Vagina (tissue), 2 donors: ENCODE data around the gene CCRL2. TPM values are rescaled to one million over a fixed set of nuclear protein-coding genes. Genes with fewer than 3 reads are reported as not detected.
"Not testable (repeated sequence)": the region's sequence is repeated elsewhere in the genome, so short reads cannot be mapped to it uniquely, and the experiment has no call there.

Experiments used
- DNase-seq, 2 donors: peaks; one replicate each; pipeline ENCODE4 v3.0.0-alpha.2; 2017; ENCODE audit errors: extremely low spot score in 2 of 2
- H3K27ac ChIP-seq: fragments of 200-600 bp; sonication (generic); one replicate; pipeline ENCODE4 v1.5.1; 2019
- H3K27me3 ChIP-seq: fragments of 200-600 bp; sonication (generic); one replicate; pipeline ENCODE4 v1.5.1; 2019
- H3K36me3 ChIP-seq, 2 donors: fragments of 200-600 bp; sonication (generic); one replicate each; pipeline ENCODE4 v1.5.1; 2017 to 2019
- H3K4me1 ChIP-seq: fragments of 200-600 bp; sonication (generic); one replicate; pipeline ENCODE4 v1.5.1; 2019
- H3K4me3 ChIP-seq, 2 donors: fragments of 200-600 bp; sonication (generic); 1 replicate in 1 of 2; 2 replicates in 1 of 2; pipeline ENCODE4 v1.5.1; 2016 to 2019
- H3K9me3 ChIP-seq: fragments of 200-600 bp; sonication (generic); one replicate; pipeline ENCODE4 v1.5.1; 2019
- POLR2A ChIP-seq, 2 donors: fragments of 450-650 bp; IDR thresholded peaks; one replicate each; pipeline ENCODE4 v1.6.1; 2017; ENCODE audit warnings: antibody characterized with exemption in 2 of 2, mild to moderate bottlenecking in 2 of 2, moderate library complexity in 2 of 2
- POLR2AphosphoS5 ChIP-seq, 2 donors: sonication (generic); formaldehyde crosslinking; IDR thresholded peaks; one replicate each; pipeline ENCODE4 v1.9.0; 2017; ENCODE audit warnings: antibody characterized with exemption in 2 of 2, mild to moderate bottlenecking in 2 of 2, low read depth in 1 of 2; ENCODE audit not compliant: insufficient read depth in 1 of 2
- intact Hi-C: fragments of 100-400 bp; cut with DNase I; formaldehyde crosslinking; loops from one replicate; pipeline ENCODE4 v1.15.1; 2023
- total RNA-seq: library from RNA; depleted of rRNA; stranded (reverse); fragments of >200 nt; gene quantifications from one replicate; pipeline ENCODE4 v1.2.3, GENCODE V29; 2016
- TF ChIP-seq, protein P1 (sequence below), 3 experiments: fragments of 450-650 bp in 2 of 3; fragments of 200-600 bp in 1 of 3; sonication (generic) in 1 of 3; IDR thresholded peaks; one replicate each; pipeline ENCODE4 v1.5.1; 2017 to 2019; ENCODE audit warnings: antibody characterized with exemption in 3 of 3, mild to moderate bottlenecking in 2 of 3, moderate library complexity in 2 of 3

Gene CCRL2
- total RNA-seq, 1 donor from 2014 or later, result not detected

DNA sequence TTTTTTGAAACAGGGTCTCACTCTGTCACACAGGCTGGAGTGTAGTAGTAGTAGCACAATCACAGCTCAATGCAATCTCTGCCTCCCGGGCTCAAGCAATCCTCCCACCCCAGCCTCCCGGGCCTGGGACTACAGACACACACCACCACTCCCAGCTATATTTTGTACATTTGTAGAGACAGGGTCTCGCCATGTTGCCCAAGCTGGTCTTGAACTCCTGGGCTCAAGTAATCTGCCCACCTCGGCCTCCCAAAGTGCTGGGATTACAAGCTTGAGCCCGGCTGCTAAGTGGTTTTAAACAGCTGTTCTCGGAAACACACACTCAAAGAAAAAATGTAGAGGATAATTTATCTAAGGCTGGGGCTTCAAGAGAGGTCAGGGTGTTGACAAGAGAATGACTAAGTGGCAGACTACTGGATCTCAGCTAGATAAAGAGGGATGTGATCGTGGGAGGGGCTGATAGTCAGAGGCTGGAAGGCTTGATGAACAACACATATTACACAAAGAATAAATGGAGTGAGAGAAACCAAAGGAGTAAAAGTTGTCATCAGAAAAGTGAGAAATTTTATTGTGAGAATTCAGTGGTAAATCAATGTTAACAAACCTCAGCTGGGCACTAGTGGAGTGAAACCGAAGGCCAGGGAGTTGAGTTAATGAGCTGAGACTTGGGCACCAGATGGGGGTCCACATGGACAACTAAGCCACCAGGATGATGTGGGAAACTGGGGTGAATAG, 6.9 kb upstream of the CCRL2 start:
- no peaks in the 10 kb centered on the region for H3K36me3 ChIP-seq
- DNase-seq, result no peak
- TF ChIP-seq POLR2AphosphoS5 (IDR thresholded peaks at IDR 0.05; ENCODE audit: insufficient read depth in 1 of 2, low read depth in 1 of 2) (no peak), POLR2A (IDR thresholded peaks at IDR 0.05) (no peak)
- TF ChIP-seq, protein P1, sequence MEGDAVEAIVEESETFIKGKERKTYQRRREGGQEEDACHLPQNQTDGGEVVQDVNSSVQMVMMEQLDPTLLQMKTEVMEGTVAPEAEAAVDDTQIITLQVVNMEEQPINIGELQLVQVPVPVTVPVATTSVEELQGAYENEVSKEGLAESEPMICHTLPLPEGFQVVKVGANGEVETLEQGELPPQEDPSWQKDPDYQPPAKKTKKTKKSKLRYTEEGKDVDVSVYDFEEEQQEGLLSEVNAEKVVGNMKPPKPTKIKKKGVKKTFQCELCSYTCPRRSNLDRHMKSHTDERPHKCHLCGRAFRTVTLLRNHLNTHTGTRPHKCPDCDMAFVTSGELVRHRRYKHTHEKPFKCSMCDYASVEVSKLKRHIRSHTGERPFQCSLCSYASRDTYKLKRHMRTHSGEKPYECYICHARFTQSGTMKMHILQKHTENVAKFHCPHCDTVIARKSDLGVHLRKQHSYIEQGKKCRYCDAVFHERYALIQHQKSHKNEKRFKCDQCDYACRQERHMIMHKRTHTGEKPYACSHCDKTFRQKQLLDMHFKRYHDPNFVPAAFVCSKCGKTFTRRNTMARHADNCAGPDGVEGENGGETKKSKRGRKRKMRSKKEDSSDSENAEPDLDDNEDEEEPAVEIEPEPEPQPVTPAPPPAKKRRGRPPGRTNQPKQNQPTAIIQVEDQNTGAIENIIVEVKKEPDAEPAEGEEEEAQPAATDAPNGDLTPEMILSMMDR (IDR thresholded peaks at IDR 0.05), result no peak
- no peaks in the 10 kb centered on the region for H3K9me3 ChIP-seq
- intact Hi-C loops, result no loop called here
- H3K4me3 ChIP-seq, result no peak overlapping the region
- H3K4me1 ChIP-seq, result peaks cover 7% of the 10 kb centered on the region
- H3K27me3 ChIP-seq, result no peaks in the 10 kb centered on the region
- H3K27ac ChIP-seq, result no peak overlapping the region

- no peak for DNase-seq
- TF ChIP-seq POLR2A (IDR thresholded peaks at IDR 0.05) (no peak), POLR2AphosphoS5 (IDR thresholded peaks at IDR 0.05; ENCODE audit: insufficient read depth in 1 of 2, low read depth in 1 of 2) (no peak)
- TF ChIP-seq, protein P1 (IDR thresholded peaks at IDR 0.05), result no peak
- Histone ChIP-seq H3K36me3 (no peaks in the 10 kb centered on the region), H3K4me1 (peaks cover 14% of the 10 kb centered on the region), H3K9me3 (no peaks in the 10 kb centered on the region), H3K27ac (no peak overlapping the region), H3K27me3 (no peaks in the 10 kb centered on the region), H3K4me3 (no peak overlapping the region)
- intact Hi-C loops, result no loop called here
Observed at GRCh38 chr3:46400846-46401245, 6.2 kb upstream of the CCRL2 start.

DNA sequence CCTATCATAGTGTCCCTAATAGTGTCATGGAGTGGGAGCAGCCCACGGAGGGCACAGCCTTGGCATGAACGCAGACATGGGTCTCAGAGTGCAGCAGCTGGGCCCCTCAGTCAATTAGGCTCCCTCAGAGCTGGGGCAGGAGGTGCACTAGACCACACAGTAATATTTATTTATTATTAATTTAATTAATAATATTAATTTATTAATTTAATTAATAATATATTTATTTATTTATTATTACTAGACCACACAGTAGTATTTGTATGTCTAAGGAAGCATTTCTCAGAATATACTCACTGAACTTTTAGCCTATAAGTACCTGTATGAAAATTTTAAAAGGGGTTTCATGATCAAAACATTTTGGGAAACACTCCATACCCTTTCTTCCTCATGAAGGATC, 5.5 kb upstream of the CCRL2 start:
- no peaks in the 10 kb centered on the region for H3K9me3 ChIP-seq
- intact Hi-C loops, result no loop called here
- H3K4me1 ChIP-seq, result peaks cover 21% of the 10 kb centered on the region
- no peaks in the 10 kb centered on the region for H3K36me3 ChIP-seq
- DNase-seq, result no peak
- TF ChIP-seq, protein P1 (IDR thresholded peaks at IDR 0.05), result no peak
- TF ChIP-seq POLR2A (IDR thresholded peaks at IDR 0.05), result no peak
- no peak for TF ChIP-seq POLR2AphosphoS5 (IDR thresholded peaks at IDR 0.05; ENCODE audit: insufficient read depth in 1 of 2, low read depth in 1 of 2)
- H3K4me3 ChIP-seq, result no peak overlapping the region
- H3K27me3 ChIP-seq, result no peaks in the 10 kb centered on the region
- no peak overlapping the region for H3K27ac ChIP-seq

- intact Hi-C loops, H3K27me3 ChIP-seq, DNase-seq, H3K36me3 ChIP-seq, H3K4me3 ChIP-seq, H3K27ac ChIP-seq, H3K9me3 ChIP-seq: not testable (repeated sequence)
- H3K4me1 ChIP-seq, result peaks cover 34% of the 10 kb centered on the region
Observed at GRCh38 chr3:46402902-46403301, 4.2 kb upstream of the CCRL2 start.

DNA sequence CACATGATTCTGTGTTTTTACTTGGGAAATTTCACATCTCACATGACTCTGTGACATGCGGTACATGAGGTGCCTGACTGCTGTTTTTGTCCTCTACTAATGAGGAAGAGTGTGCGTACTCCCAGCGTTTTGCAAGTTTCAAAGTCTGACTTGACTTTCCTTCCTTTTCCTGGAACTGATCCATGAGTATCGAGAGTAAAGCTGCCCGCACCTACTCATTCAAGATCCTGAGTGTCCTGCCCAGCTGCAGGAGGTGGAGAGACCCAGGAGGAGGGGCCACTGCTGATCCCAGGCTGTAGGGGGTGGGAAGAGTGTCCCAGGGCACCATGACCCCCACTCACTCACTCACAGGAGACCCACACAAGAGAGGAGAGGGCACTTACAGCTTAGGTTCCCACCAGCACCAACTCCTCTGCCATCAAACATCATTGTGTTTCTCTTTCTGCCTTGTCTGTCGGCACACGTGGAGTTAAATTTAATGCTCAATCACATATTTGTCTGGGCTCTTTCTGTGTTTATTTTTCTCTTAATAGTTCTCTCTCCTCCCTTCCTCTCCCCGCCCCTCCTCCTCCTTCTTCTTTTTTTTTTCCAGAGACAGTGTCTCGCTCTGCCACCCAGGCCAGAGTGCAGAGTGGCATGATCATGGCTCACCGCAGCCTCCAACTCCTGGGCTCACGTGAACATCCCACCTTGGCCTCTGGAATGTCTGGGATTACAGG, 1.6 kb upstream of the CCRL2 start:
- no peaks in the 10 kb centered on the region for H3K27me3 ChIP-seq
- intact Hi-C loops, result no loop called here
- DNase-seq, result no peak
- H3K4me3 ChIP-seq, result peak overlapping the region in 1 of 2 donors; percentile 12
- H3K27ac ChIP-seq, result peak overlapping the region; percentile 83
- H3K4me1 ChIP-seq, result peaks cover 41% of the 10 kb centered on the region
- H3K9me3 ChIP-seq, result no peaks in the 10 kb centered on the region
- peak; percentile 35 to 62 for TF ChIP-seq POLR2AphosphoS5 (IDR thresholded peaks at IDR 0.05; ENCODE audit: insufficient read depth in 1 of 2, low read depth in 1 of 2)
- TF ChIP-seq, protein P1 (IDR thresholded peaks at IDR 0.05), result no peak
- TF ChIP-seq POLR2A (IDR thresholded peaks at IDR 0.05), result no peak
- H3K36me3 ChIP-seq, result no peaks in the 10 kb centered on the region
